HepG2 (cell line): ENCODE measurements around the gene ZNF648. TPM values are rescaled to one million over a fixed set of nuclear protein-coding genes. Genes with fewer than 3 reads are reported as not detected.

Experiments
- ATAC-seq: fragments of 200-7000 bp; cut with Tn5 transposase; 3 replicates; pipeline ENCODE4 v1.9.1; 2020; ENCODE audit warnings: mild to moderate bottlenecking, moderate library complexity
- BruUV-seq: library from RNA; stranded (reverse); fragments of 400-500 nt; replicated peaks from 2 replicates; lab custom pipeline; 2021; lab: Mats Ljungman, UMichigan
- CTCF ChIA-PET: fragments of 300-600 bp; formaldehyde crosslinking; extraction: SDS; loops from one replicate; lab custom pipeline; 2021; ENCODE audit warnings: low total read pairs, inconsistent platforms, low intra/inter-chr PET ratio; lab: Yijun Ruan, JAX
- POLR2A ChIA-PET: fragments of 350-600 bp; sonication (Branson Sonifier 250); formaldehyde crosslinking; loops from one replicate; lab custom pipeline; 2020; ENCODE audit warnings: antibody characterized with exemption, inconsistent platforms; lab: Yijun Ruan, JAX
- DNase-seq: peaks from one replicate; pipeline ENCODE4 v3.0.0-alpha.2; 2015; ENCODE audit warnings: low spot score
- FAIRE-seq: peaks from 3 replicates; lab custom pipeline; 2011; peaks lifted over from hg19 to GRCh38; lab: Jason Lieb, UNC
- H2AFZ ChIP-seq: one replicate; pipeline ENCODE4 v1.6.1; 2011; ENCODE audit warnings: low read length, inconsistent platforms
- H3K27ac ChIP-seq: fragments of 300-600 bp; 3 replicates; pipeline ENCODE4 v1.8.0; 2011; ENCODE audit warnings: mixed run types, mild to moderate bottlenecking, mixed read lengths, low read length, inconsistent platforms; ENCODE audit not compliant: insufficient read depth; ENCODE audit errors: extremely low read length
- H3K27me3 ChIP-seq, 2 experiments: fragments of 200-600 bp in 1 of 2; 2 replicates in 1 of 2; 3 replicates in 1 of 2; pipeline versions ENCODE4 v1.6.0 to v1.8.0; 2011; ENCODE audit warnings: low read length in 2 of 2, mild to moderate bottlenecking in 2 of 2, moderate library complexity in 2 of 2, inconsistent platforms in 1 of 2; ENCODE audit not compliant: insufficient read depth in 2 of 2, control insufficient read depth in 1 of 2
- H3K36me3 ChIP-seq, 2 experiments: fragments of 200-600 bp in 1 of 2; replicated peaks in 1 of 2; 2 replicates in 1 of 2; 3 replicates in 1 of 2; pipeline versions ENCODE4 v1.5.1 to v1.8.0; 2011; ENCODE audit warnings: low read length in 2 of 2, inconsistent platforms in 1 of 2; ENCODE audit not compliant: insufficient read depth in 2 of 2, control insufficient read depth in 1 of 2
- H3K4me1 ChIP-seq: 2 replicates; pipeline ENCODE4 v1.5.1; 2012; ENCODE audit warnings: low read length, inconsistent platforms; ENCODE audit not compliant: insufficient read depth
- H3K4me2 ChIP-seq: 2 replicates; pipeline ENCODE4 v1.6.0; 2011; ENCODE audit warnings: low read depth, low read length, inconsistent platforms
- H3K4me3 ChIP-seq, 3 experiments: fragments of 200-600 bp in 1 of 3; sonication (generic), shearing (Covaris generic) in 1 of 3; replicated peaks in 1 of 3; 2 replicates each; pipeline ENCODE4 v1.5.1; 2011 to 2016; ENCODE audit warnings: low read length in 3 of 3, inconsistent platforms in 2 of 3, low read depth in 2 of 3, mild to moderate bottlenecking in 2 of 3, control low read depth in 1 of 3, mixed read lengths in 1 of 3; ENCODE audit not compliant: insufficient read depth in 1 of 3
- H3K79me2 ChIP-seq: one replicate; pipeline ENCODE4 v1.6.1; 2011; ENCODE audit warnings: low read length, inconsistent platforms; ENCODE audit not compliant: insufficient read depth
- H3K9ac ChIP-seq: 2 replicates; pipeline ENCODE4 v1.6.0; 2011; ENCODE audit warnings: mild to moderate bottlenecking, low read depth, low read length, inconsistent platforms; ENCODE audit not compliant: insufficient read depth
- H3K9me3 ChIP-seq: 2 replicates; pipeline ENCODE4 v1.5.1; 2012; ENCODE audit warnings: mild to moderate bottlenecking, low read length
- H4K20me1 ChIP-seq: 2 replicates; pipeline ENCODE4 v1.6.0; 2011; ENCODE audit warnings: inconsistent platforms, mild to moderate bottlenecking, low read length, moderate library complexity; ENCODE audit not compliant: insufficient read depth
- ARNT ChIP-seq: fragments of 450-650 bp; IDR thresholded peaks from 2 replicates; pipeline ENCODE4 v1.6.1; 2017
- NONO ChIP-seq, 2 experiments: fragments of 450-650 bp in 1 of 2; sonication (generic) in 1 of 2; formaldehyde crosslinking in 1 of 2; IDR thresholded peaks in 1 of 2; conservative IDR thresholded peaks in 1 of 2; 2 replicates each; pipeline versions ENCODE4 v1.6.1 to v1.8.0; 2017 to 2022; ENCODE audit warnings: mild to moderate bottlenecking in 1 of 2, missing genetic modification reagents in 1 of 2, moderate library complexity in 1 of 2
- SOX13 ChIP-seq, 3 experiments: fragments of 450-650 bp in 1 of 3; sonication (generic) in 1 of 3; formaldehyde crosslinking in 1 of 3; IDR thresholded peaks in 2 of 3; conservative IDR thresholded peaks in 1 of 3; 2 replicates each; pipeline versions ENCODE4 v1.5.0 to v1.6.1; 2016 to 2020; ENCODE audit warnings: antibody characterized with exemption in 1 of 3, mild to moderate bottlenecking in 1 of 3, missing compliant biosample characterization in 1 of 3, missing genetic modification reagents in 1 of 3, moderate library complexity in 1 of 3
- SOX5 ChIP-seq: IDR thresholded peaks from 2 replicates; pipeline ENCODE4 v1.6.1; 2016; ENCODE audit warnings: borderline replicate concordance
- SOX6 ChIP-seq, 2 experiments: fragments of 450-650 bp in 1 of 2; sonication (generic) in 1 of 2; formaldehyde crosslinking in 1 of 2; IDR thresholded peaks; 2 replicates each; pipeline versions ENCODE4 v1.4.0 to v1.6.1; 2017 to 2020; ENCODE audit warnings: antibody characterized with exemption in 1 of 2, mild to moderate bottlenecking in 1 of 2, missing genetic modification reagents in 1 of 2
- TEAD3 ChIP-seq: optimal IDR thresholded peaks from 2 replicates; pipeline ENCODE3; 2016; ENCODE audit warnings: borderline replicate concordance
- TMF1 ChIP-seq: sonication (generic); formaldehyde crosslinking; IDR thresholded peaks from 2 replicates; pipeline ENCODE4 v1.8.1; 2022; ENCODE audit warnings: low read depth, missing genetic modification reagents
- ZMYM2 ChIP-seq: sonication (generic); formaldehyde crosslinking; IDR thresholded peaks from 2 replicates; pipeline ENCODE4 v1.8.0; 2022; ENCODE audit warnings: mild to moderate bottlenecking, missing genetic modification reagents
- ZNF205 ChIP-seq: IDR thresholded peaks from 2 replicates; pipeline ENCODE4 v1.6.1; 2018; ENCODE audit warnings: missing biosample characterization, missing genetic modification reagents
- ZNF292 ChIP-seq: sonication (generic); formaldehyde crosslinking; IDR thresholded peaks from 2 replicates; pipeline ENCODE4 v1.8.1; 2022; ENCODE audit warnings: mild to moderate bottlenecking, low read depth, missing genetic modification reagents, borderline replicate concordance
- ZNF30 ChIP-seq: sonication (generic); formaldehyde crosslinking; IDR thresholded peaks from 2 replicates; pipeline ENCODE4 v1.5.0; 2020; ENCODE audit warnings: mild to moderate bottlenecking, missing genetic modification reagents
- ZNF331 ChIP-seq: sonication (generic); formaldehyde crosslinking; IDR thresholded peaks from 2 replicates; pipeline ENCODE4 v1.4.0; 2020; ENCODE audit warnings: missing genetic modification reagents
- WGBS: methylation state at CpG from one replicate; pipeline ENCODE4 v1.1.6; 2017; ENCODE audit warnings: low lambda C conversion rate; 5-methylcytosine and 5-hydroxymethylcytosine counted together
- in situ Hi-C: cut with HindIII; loops from 2 replicates; pipeline ENCODE4 v1.10.0; 2017; ENCODE audit warnings: low pct_unique_long_range_greater_than_20kb; ENCODE audit not compliant: extremely low pct_ligation_motif_present
- intact Hi-C: fragments of 100-400 bp; cut with micrococcal nuclease; formaldehyde crosslinking; loops from one replicate; pipeline ENCODE4 v1.10.0; 2022; ENCODE audit not compliant: unreplicated experiment
- polyA plus RNA-seq, 8 experiments: library from polyadenylated mRNA; depleted of rRNA in 3 of 8; stranded (reverse) in 7 of 8; unstranded in 1 of 8; fragments of >200 nt; fragmentation: Illumina TruSeq in 4 of 8; extraction: Trizol in 4 of 8; gene quantifications; 2 replicates each; pipeline versions ENCODE4 v1.2.1 to v1.2.3, GENCODE V29; 2011 to 2016; ENCODE audit warnings: low read depth in 4 of 8, missing spikeins in 1 of 8, mixed read lengths in 1 of 8; ENCODE audit not compliant: insufficient read depth in 1 of 8
- total RNA-seq, 5 experiments: library from RNA; depleted of rRNA; stranded (reverse); fragments of >200 nt; fragmentation: Illumina TruSeq; extraction: Trizol; gene quantifications; 2 replicates each; pipeline ENCODE4 v1.2.3, GENCODE V29; 2016; ENCODE audit warnings: low read depth in 1 of 5
- TF ChIP-seq, protein P1 (sequence below): IDR thresholded peaks from 2 replicates; pipeline ENCODE4 v1.6.1; 2016

Gene ZNF648
- total and polyA plus RNA-seq, 2 of the 13 experiments (the other 11 are each of a cell fraction or from before 2014, with no cell fraction given): 0.13 to 0.37 TPM

DNA sequence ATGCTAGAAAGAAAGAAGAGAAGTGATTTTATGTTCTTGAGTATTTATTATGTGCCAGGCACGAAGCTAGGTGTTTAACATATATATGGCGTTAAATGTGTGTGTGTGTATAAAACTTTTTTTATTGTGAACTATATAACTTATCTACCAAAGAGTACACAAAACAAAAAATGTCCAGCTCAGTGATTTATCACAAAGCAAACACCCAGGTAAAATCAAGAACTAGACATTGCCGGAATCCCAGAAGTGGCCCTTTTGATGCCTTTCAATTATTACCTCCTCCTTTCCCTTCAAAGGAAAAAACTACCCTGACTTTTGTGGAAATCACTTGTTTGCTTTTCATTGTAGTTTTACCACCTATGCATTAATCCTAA, 40.5 kb upstream of the ZNF648 start (continued):
- TF ChIP-seq, protein P1, sequence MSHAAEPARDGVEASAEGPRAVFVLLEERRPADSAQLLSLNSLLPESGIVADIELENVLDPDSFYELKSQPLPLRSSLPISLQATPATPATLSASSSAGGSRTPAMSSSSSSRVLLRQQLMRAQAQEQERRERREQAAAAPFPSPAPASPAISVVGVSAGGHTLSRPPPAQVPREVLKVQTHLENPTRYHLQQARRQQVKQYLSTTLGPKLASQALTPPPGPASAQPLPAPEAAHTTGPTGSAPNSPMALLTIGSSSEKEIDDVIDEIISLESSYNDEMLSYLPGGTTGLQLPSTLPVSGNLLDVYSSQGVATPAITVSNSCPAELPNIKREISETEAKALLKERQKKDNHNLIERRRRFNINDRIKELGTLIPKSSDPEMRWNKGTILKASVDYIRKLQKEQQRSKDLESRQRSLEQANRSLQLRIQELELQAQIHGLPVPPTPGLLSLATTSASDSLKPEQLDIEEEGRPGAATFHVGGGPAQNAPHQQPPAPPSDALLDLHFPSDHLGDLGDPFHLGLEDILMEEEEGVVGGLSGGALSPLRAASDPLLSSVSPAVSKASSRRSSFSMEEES (CRISPR knock-in tag): no peak
- TF ChIP-seq ARNT (no peak), ZNF30 (CRISPR knock-in tag) (no peak)

- ATAC-seq (peak; percentile 88), DNase-seq (peak; percentile 61), FAIRE-seq (no peak)
- TF ChIP-seq ZMYM2 (CRISPR knock-in tag): no peak
- no peak for TF ChIP-seq ZNF205 (CRISPR knock-in tag)
- peak; percentile 62 for TF ChIP-seq TEAD3 (CRISPR knock-in tag)
- TF ChIP-seq ZNF292 (CRISPR knock-in tag): peak; percentile 27; the same call in 1 of the 2 replicates
- no peak for TF ChIP-seq SOX13 (IDR thresholded peaks at IDR 0.05)
- peak in 1 of 2 experiments; percentile 86; a peak in 2 of 4 replicates for TF ChIP-seq SOX13 (CRISPR knock-in tag; conservative IDR thresholded peaks at IDR 0.05 in 1 of 2, IDR thresholded peaks at IDR 0.05 in 1 of 2)
- TF ChIP-seq NONO (IDR thresholded peaks at IDR 0.05): no peak
- TF ChIP-seq NONO (CRISPR knock-in tag; conservative IDR thresholded peaks at IDR 0.05): no peak
- 0 out of 2 replicates have a peak, but pooled peaks have one; percentile 15 for TF ChIP-seq ZNF331 (CRISPR knock-in tag)
- TF ChIP-seq TMF1: no peak
- TF ChIP-seq SOX6 (IDR thresholded peaks at IDR 0.05): no peak
- peak; percentile 72 for TF ChIP-seq SOX6 (CRISPR knock-in tag; IDR thresholded peaks at IDR 0.05)
- peak; percentile 75; the same call in 1 of the 2 replicates for TF ChIP-seq SOX5 (CRISPR knock-in tag)
- no peak overlapping the region for H3K9ac ChIP-seq
- no peaks in the 10 kb centered on the region for H3K36me3 ChIP-seq
- no peak overlapping the region for H3K4me3 ChIP-seq
- WGBS: 5% methylated on average over 8 of the region's 8 CpGs
- intact Hi-C loops: no loop called here
- ChIA-PET CTCF (no interaction called here), POLR2A (no interaction called here)
- no peaks in the 10 kb centered on the region for H3K27me3 ChIP-seq
- H3K9me3 ChIP-seq: no peaks in the 10 kb centered on the region
- no TSS peak for BruUV-seq
- in situ Hi-C loops: no loop called here
- no peak overlapping the region for H3K27ac ChIP-seq
- no peaks in the 10 kb centered on the region for H3K79me2 ChIP-seq
- no peaks in the 10 kb centered on the region for H4K20me1 ChIP-seq
- peaks cover 19% of the 10 kb centered on the region for H3K4me1 ChIP-seq
- no peak overlapping the region for H2AFZ ChIP-seq
- H3K4me2 ChIP-seq: peak overlapping the region; percentile 28; the same call in 1 of the 2 replicates
Measured at GRCh38 chr1:182101415-182102042, 40.0 kb upstream of the ZNF648 start.
